GM12892 (cell line): ENCODE data around the gene CSRNP2.

Experiments
- POLR2A ChIP-seq: IDR thresholded peaks from 2 replicates; pipeline ENCODE4 v1.6.1; 2011; ENCODE audit warnings: low read depth, low read length, control low read depth
- POLR2AphosphoS5 ChIP-seq: IDR thresholded peaks from 2 replicates; pipeline ENCODE4 v1.6.1; 2011; ENCODE audit warnings: low read depth, low read length, control low read depth
- TAF1 ChIP-seq: IDR thresholded peaks from 2 replicates; pipeline ENCODE4 v1.6.1; 2011; ENCODE audit warnings: low read depth, mild to moderate bottlenecking, control low read depth, low read length, borderline replicate concordance

DNA sequence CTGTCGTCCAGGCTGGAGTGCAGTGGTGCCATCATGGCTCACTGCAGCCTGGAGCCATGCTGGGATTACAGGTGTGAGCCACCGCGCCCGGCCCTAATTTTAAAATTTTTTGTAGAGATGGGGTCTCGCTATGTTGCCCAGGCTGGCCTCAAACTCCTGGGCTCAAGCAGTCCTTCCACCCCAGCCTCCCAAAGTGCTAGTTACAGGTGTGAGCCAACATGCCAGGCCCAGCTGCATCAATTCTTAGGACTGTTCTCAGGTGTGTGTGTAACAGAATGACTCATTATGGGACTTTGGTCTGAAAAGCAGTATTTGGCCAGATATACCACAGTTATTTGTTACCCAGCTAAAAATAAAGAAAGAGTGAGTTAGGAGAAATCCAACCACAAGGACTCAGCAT lies 17.9 kb downstream of the CSRNP2 start:
- TF ChIP-seq POLR2A, result no peak
- no peak for TF ChIP-seq TAF1
- no peak for TF ChIP-seq POLR2AphosphoS5
